GM06990 (cell line): ENCODE measurements around the gene HSF2.

Experiments
- DNase-seq: peaks from one replicate; pipeline ENCODE4 v3.0.0-alpha.2; 2011; ENCODE audit not compliant: insufficient read length; ENCODE audit errors: extremely low read depth
- H3K27me3 ChIP-seq: replicated peaks from 2 replicates; pipeline ENCODE4 v1.6.0; 2011; ENCODE audit warnings: low read length; ENCODE audit not compliant: control insufficient read depth, insufficient read depth
- H3K36me3 ChIP-seq: 2 replicates; pipeline ENCODE4 v1.5.1; 2011; ENCODE audit warnings: low read length; ENCODE audit not compliant: control insufficient read depth, insufficient read depth
- H3K4me3 ChIP-seq: replicated peaks from 2 replicates; pipeline ENCODE4 v1.5.1; 2011; ENCODE audit warnings: low read depth, mild to moderate bottlenecking, control low read depth, low read length
- TF ChIP-seq, protein P1 (sequence below): IDR thresholded peaks from 2 replicates; pipeline ENCODE4 v1.5.1; 2011; ENCODE audit warnings: low read length, control low read depth, mild to moderate bottlenecking, inconsistent platforms; ENCODE audit not compliant: insufficient read depth, poor library complexity, severe bottlenecking

HSF2 gene

DNA sequence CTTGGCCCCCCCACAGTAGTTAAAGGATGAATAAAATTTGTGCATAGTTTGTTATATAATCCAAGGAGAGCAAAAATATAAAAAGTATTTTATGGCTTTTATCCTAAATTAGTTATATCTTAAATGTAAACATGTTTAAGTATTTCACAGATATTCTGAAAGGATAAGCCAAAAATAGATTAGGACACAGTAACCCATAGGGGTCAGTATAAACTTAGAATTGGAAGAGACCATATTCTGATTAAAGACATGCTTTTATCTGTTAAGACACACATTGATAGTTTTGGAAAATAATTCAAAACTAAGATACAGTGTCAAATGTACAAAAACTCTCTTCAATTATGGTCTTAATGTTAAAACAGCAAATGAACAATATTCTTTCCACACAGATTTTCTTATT, 76.7 kb downstream of the HSF2 start:
- Histone ChIP-seq H3K27me3 (no peaks in the 10 kb centered on the region), H3K4me3 (no peak overlapping the region), H3K36me3 (no peaks in the 10 kb centered on the region)
- TF ChIP-seq, protein P1, sequence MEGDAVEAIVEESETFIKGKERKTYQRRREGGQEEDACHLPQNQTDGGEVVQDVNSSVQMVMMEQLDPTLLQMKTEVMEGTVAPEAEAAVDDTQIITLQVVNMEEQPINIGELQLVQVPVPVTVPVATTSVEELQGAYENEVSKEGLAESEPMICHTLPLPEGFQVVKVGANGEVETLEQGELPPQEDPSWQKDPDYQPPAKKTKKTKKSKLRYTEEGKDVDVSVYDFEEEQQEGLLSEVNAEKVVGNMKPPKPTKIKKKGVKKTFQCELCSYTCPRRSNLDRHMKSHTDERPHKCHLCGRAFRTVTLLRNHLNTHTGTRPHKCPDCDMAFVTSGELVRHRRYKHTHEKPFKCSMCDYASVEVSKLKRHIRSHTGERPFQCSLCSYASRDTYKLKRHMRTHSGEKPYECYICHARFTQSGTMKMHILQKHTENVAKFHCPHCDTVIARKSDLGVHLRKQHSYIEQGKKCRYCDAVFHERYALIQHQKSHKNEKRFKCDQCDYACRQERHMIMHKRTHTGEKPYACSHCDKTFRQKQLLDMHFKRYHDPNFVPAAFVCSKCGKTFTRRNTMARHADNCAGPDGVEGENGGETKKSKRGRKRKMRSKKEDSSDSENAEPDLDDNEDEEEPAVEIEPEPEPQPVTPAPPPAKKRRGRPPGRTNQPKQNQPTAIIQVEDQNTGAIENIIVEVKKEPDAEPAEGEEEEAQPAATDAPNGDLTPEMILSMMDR = peak; percentile 22
- no peak for DNase-seq

DNA sequence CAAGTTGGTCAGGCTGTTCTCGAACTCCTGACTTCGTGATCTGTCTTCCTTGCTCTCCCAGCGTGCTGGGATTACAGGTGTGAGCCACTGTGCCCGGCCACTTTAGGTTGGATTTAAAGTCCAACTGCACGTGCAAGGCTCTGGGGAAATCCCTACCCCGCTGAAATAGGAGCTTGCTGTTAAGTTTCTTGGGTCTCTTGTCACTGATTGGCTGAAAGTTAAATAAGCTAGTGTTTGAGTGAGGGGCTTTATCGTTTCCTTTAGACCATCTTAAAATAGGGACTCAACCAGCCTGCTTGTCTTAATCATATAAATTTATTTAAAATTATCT, 83.3 kb downstream of the HSF2 start:
- TF ChIP-seq, protein P1 = no peak
- H3K4me3 ChIP-seq = no peak overlapping the region
- no peaks in the 10 kb centered on the region for H3K27me3 ChIP-seq
- no peaks in the 10 kb centered on the region for H3K36me3 ChIP-seq
- DNase-seq = no peak
